ENCODE results near the gene TSTD1. TPM values are rescaled to one million over a fixed set of nuclear protein-coding genes. Genes with fewer than 3 reads are reported as not detected.

TSTD1 gene
- total RNA-seq, 2 donors from 2014 or later, result 21.6 to 23.5 TPM

Other genes with a start within 250 kb of the TSTD1 start
- gene LY9, start 242.8 kb downstream of the TSTD1 start, total RNA-seq, result under 1 TPM; 0.65 to 0.71 TPM
- gene CD244, start 176.1 kb downstream of the TSTD1 start, total RNA-seq, result under 1 TPM; 0.50 to 0.80 TPM
- 100 to 1,000 TPM; 143 to 389 TPM for gene ITLN1, start 153.8 kb downstream of the TSTD1 start, total RNA-seq
- gene ITLN2, start 84.2 kb downstream of the TSTD1 start, total RNA-seq, result under 1 TPM; 0.21 to 0.97 TPM
- 10 to 100 TPM; 16.4 to 18.0 TPM for gene F11R, start 17.8 kb downstream of the TSTD1 start, total RNA-seq
- 10 to 100 TPM; 33.7 to 34.4 TPM for gene USF1, start 7.0 kb upstream of the TSTD1 start, total RNA-seq
- gene ARHGAP30, start 30.9 kb upstream of the TSTD1 start, total RNA-seq, result 10 to 100 TPM in 1 of 2 donors, 1 to 10 TPM in 1; 7.4 to 10.0 TPM
- under 1 TPM in 1 of 2 donors, not detected in 1; 0.08 TPM for gene NECTIN4, start 50.6 kb upstream of the TSTD1 start, total RNA-seq
- 1 to 10 TPM; 3.5 to 5.7 TPM for gene KLHDC9, start 59.4 kb upstream of the TSTD1 start, total RNA-seq
- gene PFDN2, start 79.1 kb upstream of the TSTD1 start, total RNA-seq, result 10 to 100 TPM; 50.5 to 63.7 TPM
- 10 to 100 TPM; 21.8 to 27.6 TPM for gene NIT1, start 79.1 kb upstream of the TSTD1 start, total RNA-seq
- gene DEDD, start 93.7 kb upstream of the TSTD1 start, total RNA-seq, result 10 to 100 TPM; 26.1 to 30.2 TPM
- 10 to 100 TPM; 77.7 to 83.8 TPM for gene UFC1, start 115.0 kb upstream of the TSTD1 start, total RNA-seq
- gene USP21, start 120.5 kb upstream of the TSTD1 start, total RNA-seq, result 10 to 100 TPM; 13.4 to 20.8 TPM
- 10 to 100 TPM; 12.7 to 16.3 TPM for gene PPOX, start 127.5 kb upstream of the TSTD1 start, total RNA-seq
- 10 to 100 TPM; 19.7 to 25.2 TPM for gene B4GALT3, start 138.5 kb upstream of the TSTD1 start, total RNA-seq
- gene ADAMTS4, start 160.1 kb upstream of the TSTD1 start, total RNA-seq, result 100 to 1,000 TPM in 1 of 2 donors, 10 to 100 TPM in 1; 16.5 to 117 TPM
- gene NDUFS2, start 163.4 kb upstream of the TSTD1 start, total RNA-seq, result 100 to 1,000 TPM; 169 to 198 TPM
- 10 to 100 TPM; 35.9 to 92.7 TPM for gene FCER1G, start 176.3 kb upstream of the TSTD1 start, total RNA-seq
- gene APOA2, start 184.7 kb upstream of the TSTD1 start, total RNA-seq, result under 1 TPM in 1 of 2 donors, not detected in 1; 0.76 TPM
- gene TOMM40L, start 187.1 kb upstream of the TSTD1 start, total RNA-seq, result 10 to 100 TPM; 31.2 to 34.8 TPM
- gene NR1I3, start 199.2 kb upstream of the TSTD1 start, total RNA-seq, result not detected
- gene PCP4L1, start 219.8 kb upstream of the TSTD1 start, total RNA-seq, result under 1 TPM; 0.34 to 0.62 TPM

Data from left cardiac atrium (tissue), 2 donors.